Neural progenitor cell (in vitro differentiated cells): ENCODE measurements around the gene TCF7L2. TPM values are rescaled to one million over a fixed set of nuclear protein-coding genes. Genes with fewer than 3 reads are reported as not detected.

Experiments used
- DNase-seq: peaks from one replicate; pipeline ENCODE4 v3.0.0-alpha.2; 2016; ENCODE audit warnings: low spot score
- H2AFZ ChIP-seq: fragments of 200-600 bp; sonication (generic); replicated peaks from 2 replicates; pipeline ENCODE4 v1.6.1; 2016; ENCODE audit warnings: antibody characterized with exemption
- H3F3A ChIP-seq: fragments of 200-600 bp; sonication (generic); 2 replicates; pipeline ENCODE4 v1.6.1; 2016; ENCODE audit warnings: antibody characterized with exemption, low read depth
- H3K27ac ChIP-seq: fragments of 200-600 bp; sonication (generic); 2 replicates; pipeline ENCODE4 v1.5.1; 2016; ENCODE audit warnings: mild to moderate bottlenecking
- H3K27me3 ChIP-seq: fragments of 200-600 bp; sonication (generic); 2 replicates; pipeline ENCODE4 v1.6.1; 2016; ENCODE audit warnings: mild to moderate bottlenecking, moderate library complexity
- H3K36me3 ChIP-seq: fragments of 200-600 bp; sonication (generic); 2 replicates; pipeline ENCODE4 v1.5.1; 2016
- H3K4me1 ChIP-seq: fragments of 200-600 bp; sonication (generic); 2 replicates; pipeline ENCODE4 v1.6.1; 2016; ENCODE audit warnings: mixed run types
- H3K4me2 ChIP-seq: fragments of 200-600 bp; sonication (generic); 2 replicates; pipeline ENCODE4 v1.6.1; 2016
- H3K4me3 ChIP-seq: fragments of 200-600 bp; sonication (generic); 2 replicates; pipeline ENCODE4 v1.5.1; 2016
- H3K79me2 ChIP-seq: fragments of 200-600 bp; sonication (generic); 2 replicates; pipeline ENCODE4 v1.6.1; 2016; ENCODE audit warnings: low read depth
- H3K9ac ChIP-seq: fragments of 200-600 bp; sonication (generic); 2 replicates; pipeline ENCODE4 v1.6.1; 2016
- H3K9me3 ChIP-seq: fragments of 200-600 bp; sonication (generic); 2 replicates; pipeline ENCODE4 v1.5.1; 2016; ENCODE audit warnings: low read depth
- H4K20me1 ChIP-seq: fragments of 200-600 bp; sonication (generic); 2 replicates; pipeline ENCODE4 v1.6.1; 2016; ENCODE audit warnings: low read depth
- H3K27ac Mint-ChIP-seq: 3 replicates; pipeline ENCODE4 v1.8.0; 2021; ENCODE audit warnings: mixed read lengths
- H3K27me3 Mint-ChIP-seq: 2 replicates; pipeline ENCODE4 v1.8.0; 2022; ENCODE audit warnings: low read depth, mild to moderate bottlenecking, inconsistent platforms, moderate library complexity, mixed read lengths; ENCODE audit not compliant: insufficient read depth
- H3K36me3 Mint-ChIP-seq: 3 replicates; pipeline ENCODE4 v1.8.0; 2021; ENCODE audit warnings: mixed read lengths
- H3K4me1 Mint-ChIP-seq: 3 replicates; pipeline ENCODE4 v1.8.0; 2021; ENCODE audit warnings: mixed read lengths
- H3K4me3 Mint-ChIP-seq: 3 replicates; pipeline ENCODE4 v1.8.0; 2021; ENCODE audit warnings: mild to moderate bottlenecking, moderate library complexity, mixed read lengths
- H3K9me3 Mint-ChIP-seq: 3 replicates; pipeline ENCODE4 v1.8.0; 2020; ENCODE audit warnings: mixed read lengths
- CTCF ChIP-seq: fragments of 200-600 bp; sonication (generic); IDR thresholded peaks from 2 replicates; pipeline ENCODE4 v1.5.1; 2017; ENCODE audit warnings: antibody characterized with exemption, mild to moderate bottlenecking
- EZH2 ChIP-seq: fragments of 200-600 bp; sonication (generic); IDR thresholded peaks from 2 replicates; pipeline ENCODE4 v1.6.1; 2017; ENCODE audit warnings: antibody characterized with exemption, mild to moderate bottlenecking, moderate library complexity
- EZH2phosphoT487 ChIP-seq: fragments of 200-600 bp; sonication (generic); IDR thresholded peaks from 2 replicates; pipeline ENCODE4 v1.6.1; 2017; ENCODE audit warnings: antibody characterized with exemption
- total RNA-seq: library from RNA; depleted of rRNA; stranded (reverse); fragments of >200 nt; gene quantifications from 2 replicates; pipeline ENCODE4 v1.2.3, GENCODE V29; 2015; ENCODE audit warnings: low replicate concordance

TCF7L2 gene
- total RNA-seq, 1 donor from 2014 or later = 12.3 TPM

GRCh38 chr10:112919721-112920120 is 30.3 kb upstream of the TCF7L2 start:
- no peaks in the 10 kb centered on the region for H3K4me1 Mint-ChIP-seq

GRCh38 chr10:112926906-112927688 is 22.9 kb upstream of the TCF7L2 start:
- Histone ChIP-seq H3K79me2 (no peaks in the 10 kb centered on the region), H4K20me1 (no peaks in the 10 kb centered on the region), H3K36me3 (no peaks in the 10 kb centered on the region), H3K27me3 (no peaks in the 10 kb centered on the region), H3K9ac (no peak overlapping the region), H2AFZ (no peak overlapping the region), H3K4me1 (peaks cover 11% of the 10 kb centered on the region), H3K27ac (no peak overlapping the region), H3F3A (peaks cover 20% of the 10 kb centered on the region), H3K4me2 (no peak overlapping the region), H3K4me3 (no peak overlapping the region), H3K9me3 (no peaks in the 10 kb centered on the region)
- Mint-ChIP-seq H3K27ac (no peak overlapping the region), H3K9me3 (peaks cover 13% of the 10 kb centered on the region), H3K36me3 (no peaks in the 10 kb centered on the region), H3K27me3 (peaks cover 2% of the 10 kb centered on the region), H3K4me3 (no peak overlapping the region), H3K4me1 (peaks cover 6% of the 10 kb centered on the region)
- TF ChIP-seq EZH2phosphoT487 = no peak
- TF ChIP-seq CTCF = no peak
- no peak for TF ChIP-seq EZH2
- no peak for DNase-seq

More at GRCh38 chr10:112919721-112920120, 30.3 kb upstream of the TCF7L2 start:
- TF ChIP-seq CTCF (no peak), EZH2phosphoT487 (no peak), EZH2 (no peak)
- Histone ChIP-seq H3K9ac (no peak overlapping the region), H3K4me3 (no peak overlapping the region), H3K4me1 (peaks cover 10% of the 10 kb centered on the region), H3F3A (no peaks in the 10 kb centered on the region), H4K20me1 (no peaks in the 10 kb centered on the region), H3K27ac (no peak overlapping the region), H3K4me2 (no peak overlapping the region), H3K36me3 (no peaks in the 10 kb centered on the region), H3K9me3 (no peaks in the 10 kb centered on the region), H3K27me3 (peaks cover 34% of the 10 kb centered on the region), H2AFZ (no peak overlapping the region), H3K79me2 (no peaks in the 10 kb centered on the region)
- no peaks in the 10 kb centered on the region for H3K9me3 Mint-ChIP-seq
- H3K4me3 Mint-ChIP-seq = no peak overlapping the region
- H3K27ac Mint-ChIP-seq = no peak overlapping the region
- DNase-seq = no peak
- peaks cover 2% of the 10 kb centered on the region for H3K36me3 Mint-ChIP-seq
- peaks cover 5% of the 10 kb centered on the region for H3K27me3 Mint-ChIP-seq

- Histone ChIP-seq H3K4me2 (peak overlapping the region; percentile 55), H3K4me3 (no peak overlapping the region), H3K36me3 (no peaks in the 10 kb centered on the region), H3F3A (peaks cover 20% of the 10 kb centered on the region), H3K27me3 (no peaks in the 10 kb centered on the region), H3K79me2 (no peaks in the 10 kb centered on the region), H2AFZ (no peak overlapping the region), H3K27ac (no peak overlapping the region), H3K9me3 (no peaks in the 10 kb centered on the region), H3K4me1 (peaks cover 11% of the 10 kb centered on the region), H3K9ac (no peak overlapping the region), H4K20me1 (no peaks in the 10 kb centered on the region)
- Mint-ChIP-seq H3K27me3 (peaks cover 2% of the 10 kb centered on the region), H3K9me3 (peaks cover 13% of the 10 kb centered on the region), H3K27ac (no peak overlapping the region), H3K4me1 (peaks cover 6% of the 10 kb centered on the region), H3K36me3 (no peaks in the 10 kb centered on the region), H3K4me3 (no peak overlapping the region)
- no peak for DNase-seq
- TF ChIP-seq CTCF (no peak), EZH2phosphoT487 (no peak), EZH2 (no peak)
These were observed 22.1 kb upstream of the TCF7L2 start for GRCh38 chr10:112927980-112928379.
